Stomach smooth muscle (tissue), 2 donors: ENCODE results near the gene FBXO47.
"Not testable (repeated sequence)": the region's sequence is repeated elsewhere in the genome, so short reads cannot be mapped to it uniquely, and the experiment has no call there.

Experiments used
- H3K27ac ChIP-seq: one replicate; pipeline ENCODE4 v1.7.0; 2013; ENCODE audit warnings: mild to moderate bottlenecking, low read length, inconsistent platforms
- H3K27me3 ChIP-seq, 2 donors: one replicate each; pipeline ENCODE4 v1.7.0; 2013; ENCODE audit warnings: low read length in 2 of 2; ENCODE audit not compliant: insufficient read depth in 2 of 2, control insufficient read depth in 1 of 2
- H3K36me3 ChIP-seq, 2 donors: one replicate each; pipeline ENCODE4 v1.7.0; 2013; ENCODE audit warnings: low read length in 2 of 2; ENCODE audit not compliant: control insufficient read depth in 2 of 2, insufficient read depth in 2 of 2
- H3K4me1 ChIP-seq: one replicate; pipeline ENCODE4 v1.7.0; 2013; ENCODE audit warnings: low read length; ENCODE audit not compliant: control insufficient read depth, insufficient read depth
- H3K4me3 ChIP-seq, 2 donors: one replicate each; pipeline ENCODE4 v1.7.0; 2013; ENCODE audit warnings: low read length in 2 of 2
- H3K9ac ChIP-seq, 2 donors: one replicate each; pipeline ENCODE4 v1.7.0; 2013; ENCODE audit warnings: low read length in 2 of 2, mild to moderate bottlenecking in 1 of 2
- H3K9me3 ChIP-seq, 2 donors: one replicate each; pipeline ENCODE4 v1.7.0; 2013; ENCODE audit warnings: low read length in 2 of 2; ENCODE audit not compliant: control insufficient read depth in 2 of 2
- donor health status: healthy.
- donor health status: Pancreatic carcinoma.

FBXO47 gene

GRCh38 chr17:38978180-38978579 is 11.0 kb upstream of the FBXO47 start:
- H3K4me1 ChIP-seq: no peaks in the 10 kb centered on the region
- no peak overlapping the region for H3K27ac ChIP-seq
- H3K4me3 ChIP-seq: no peak overlapping the region
- no peak overlapping the region for H3K9ac ChIP-seq
- no peaks in the 10 kb centered on the region for H3K27me3 ChIP-seq
- H3K36me3 ChIP-seq: no peaks in the 10 kb centered on the region
- H3K9me3 ChIP-seq: no peaks in the 10 kb centered on the region

GRCh38 chr17:38976187-38976551 is 9.0 kb upstream of the FBXO47 start:
- not testable (repeated sequence) for H3K9me3 ChIP-seq, H3K36me3 ChIP-seq, H3K4me3 ChIP-seq, H3K27me3 ChIP-seq, H3K4me1 ChIP-seq, H3K27ac ChIP-seq, H3K9ac ChIP-seq

- Histone ChIP-seq H3K4me1 (no peaks in the 10 kb centered on the region), H3K36me3 (no peaks in the 10 kb centered on the region), H3K27ac (no peak overlapping the region), H3K27me3 (no peaks in the 10 kb centered on the region), H3K4me3 (no peak overlapping the region), H3K9ac (no peak overlapping the region), H3K9me3 (no peaks in the 10 kb centered on the region)
These were observed 3.6 kb upstream of the FBXO47 start for GRCh38 chr17:38970804-38971203.

GRCh38 chr17:38970128-38970527 is 2.9 kb upstream of the FBXO47 start:
- Histone ChIP-seq H3K27ac (no peak overlapping the region), H3K9ac (no peak overlapping the region), H3K4me1 (no peaks in the 10 kb centered on the region), H3K9me3 (no peaks in the 10 kb centered on the region), H3K36me3 (no peaks in the 10 kb centered on the region), H3K27me3 (no peaks in the 10 kb centered on the region), H3K4me3 (no peak overlapping the region)

- H3K27me3 ChIP-seq: no peaks in the 10 kb centered on the region
- H3K4me3 ChIP-seq: no peak overlapping the region
- no peak overlapping the region for H3K9ac ChIP-seq
- no peaks in the 10 kb centered on the region for H3K9me3 ChIP-seq
- H3K36me3 ChIP-seq: no peaks in the 10 kb centered on the region
- no peak overlapping the region for H3K27ac ChIP-seq
- no peaks in the 10 kb centered on the region for H3K4me1 ChIP-seq
These were observed 2.1 kb upstream of the FBXO47 start for GRCh38 chr17:38969281-38969680.

GRCh38 chr17:38961413-38961812 is 5.8 kb downstream of the FBXO47 start:
- Histone ChIP-seq H3K4me1 (no peaks in the 10 kb centered on the region), H3K4me3 (no peak overlapping the region), H3K27ac (no peak overlapping the region), H3K36me3 (no peaks in the 10 kb centered on the region), H3K9me3 (no peaks in the 10 kb centered on the region), H3K27me3 (no peaks in the 10 kb centered on the region), H3K9ac (no peak overlapping the region)

GRCh38 chr17:38960402-38960801 is 6.8 kb downstream of the FBXO47 start:
- Histone ChIP-seq H3K4me1 (no peaks in the 10 kb centered on the region), H3K9me3 (no peaks in the 10 kb centered on the region), H3K9ac (no peak overlapping the region), H3K27ac (no peak overlapping the region), H3K36me3 (no peaks in the 10 kb centered on the region), H3K4me3 (no peak overlapping the region), H3K27me3 (no peaks in the 10 kb centered on the region)

GRCh38 chr17:38959508-38959907 is 7.7 kb downstream of the FBXO47 start:
- Histone ChIP-seq H3K27me3 (no peaks in the 10 kb centered on the region), H3K27ac (no peak overlapping the region), H3K9ac (no peak overlapping the region), H3K4me3 (no peak overlapping the region), H3K36me3 (no peaks in the 10 kb centered on the region), H3K9me3 (no peaks in the 10 kb centered on the region), H3K4me1 (no peaks in the 10 kb centered on the region)

GRCh38 chr17:38958756-38959155 is 8.4 kb downstream of the FBXO47 start:
- H3K9ac ChIP-seq: no peak overlapping the region
- no peak overlapping the region for H3K27ac ChIP-seq
- H3K9me3 ChIP-seq: no peaks in the 10 kb centered on the region
- H3K36me3 ChIP-seq: no peaks in the 10 kb centered on the region
- no peak overlapping the region for H3K4me3 ChIP-seq
- H3K27me3 ChIP-seq: no peaks in the 10 kb centered on the region
- no peaks in the 10 kb centered on the region for H3K4me1 ChIP-seq

GRCh38 chr17:38958326-38958725 is 8.9 kb downstream of the FBXO47 start:
- Histone ChIP-seq H3K27me3 (no peaks in the 10 kb centered on the region), H3K9me3 (no peaks in the 10 kb centered on the region), H3K36me3 (no peaks in the 10 kb centered on the region), H3K4me1 (no peaks in the 10 kb centered on the region), H3K4me3 (no peak overlapping the region), H3K9ac (no peak overlapping the region), H3K27ac (no peak overlapping the region)

- H3K4me3 ChIP-seq, H3K27ac ChIP-seq, H3K4me1 ChIP-seq, H3K9ac ChIP-seq, H3K9me3 ChIP-seq, H3K36me3 ChIP-seq, H3K27me3 ChIP-seq: not testable (repeated sequence)
These were observed 13.4 kb downstream of the FBXO47 start for GRCh38 chr17:38953800-38954199.

GRCh38 chr17:38947189-38947588 is 20.0 kb downstream of the FBXO47 start:
- H3K9ac ChIP-seq: no peak overlapping the region

More at GRCh38 chr17:38947189-38947588, 20.0 kb downstream of the FBXO47 start:
- Histone ChIP-seq H3K4me1 (no peaks in the 10 kb centered on the region), H3K27me3 (no peaks in the 10 kb centered on the region), H3K27ac (no peak overlapping the region), H3K36me3 (no peaks in the 10 kb centered on the region), H3K4me3 (no peak overlapping the region), H3K9me3 (no peaks in the 10 kb centered on the region)
